Astrocyte of the spinal cord (primary cell): Measurements from ENCODE around the gene THOC3.
"Not testable (repeated sequence)": the region's sequence is repeated elsewhere in the genome, so short reads cannot be mapped to it uniquely, and the experiment has no call there.

Experiments
- DNase-seq: peaks from one replicate; pipeline ENCODE4 v3.0.0; 2011; ENCODE audit warnings: low read depth, low spot score
- H3K4me3 ChIP-seq: 2 replicates; pipeline ENCODE4 v1.5.1; 2011; ENCODE audit warnings: low read depth, mild to moderate bottlenecking, low read length, moderate library complexity
- CTCF ChIP-seq: IDR thresholded peaks from 2 replicates; pipeline ENCODE4 v1.5.1; 2012; ENCODE audit warnings: low read depth, mild to moderate bottlenecking, low read length, inconsistent platforms
- in situ Hi-C: cut with HindIII; loops from 2 replicates; pipeline ENCODE4 v1.10.0; 2017; ENCODE audit warnings: low sequenced_read_pairs

Gene THOC3

GRCh38 chr5:175952810-175953209 is 15.3 kb downstream of the THOC3 start:
- DNase-seq, H3K4me3 ChIP-seq, in situ Hi-C loops: not testable (repeated sequence)

- in situ Hi-C loops = not testable (repeated sequence)
These were observed 16.7 kb downstream of the THOC3 start for GRCh38 chr5:175951339-175951969.

GRCh38 chr5:175948329-175949108 is 19.6 kb downstream of the THOC3 start:
- in situ Hi-C loops, DNase-seq, H3K4me3 ChIP-seq: not testable (repeated sequence)

More at GRCh38 chr5:175951339-175951969, 16.7 kb downstream of the THOC3 start:
- H3K4me3 ChIP-seq, DNase-seq: not testable (repeated sequence)

DNA sequence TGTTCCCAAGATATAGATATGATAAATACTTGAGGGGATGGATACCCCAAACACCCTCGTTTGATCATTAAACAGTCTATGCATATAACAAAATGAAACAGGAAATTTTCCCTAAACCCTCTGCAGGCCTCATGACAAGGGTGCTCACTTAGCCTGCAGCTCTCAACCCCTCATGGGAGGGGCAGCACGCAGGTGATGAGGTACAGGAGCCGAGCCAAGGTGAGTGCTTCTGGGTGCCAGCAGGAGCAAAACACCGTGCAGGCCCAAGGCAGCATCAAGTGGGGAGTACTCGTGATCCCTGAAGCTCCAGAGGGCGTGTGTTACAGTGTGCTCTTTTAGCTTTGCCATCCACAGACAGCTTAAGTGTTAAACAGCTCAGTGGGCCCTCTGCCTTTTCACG is 24.9 kb downstream of the THOC3 start:
- H3K4me3 ChIP-seq, in situ Hi-C loops, DNase-seq: not testable (repeated sequence)

DNA sequence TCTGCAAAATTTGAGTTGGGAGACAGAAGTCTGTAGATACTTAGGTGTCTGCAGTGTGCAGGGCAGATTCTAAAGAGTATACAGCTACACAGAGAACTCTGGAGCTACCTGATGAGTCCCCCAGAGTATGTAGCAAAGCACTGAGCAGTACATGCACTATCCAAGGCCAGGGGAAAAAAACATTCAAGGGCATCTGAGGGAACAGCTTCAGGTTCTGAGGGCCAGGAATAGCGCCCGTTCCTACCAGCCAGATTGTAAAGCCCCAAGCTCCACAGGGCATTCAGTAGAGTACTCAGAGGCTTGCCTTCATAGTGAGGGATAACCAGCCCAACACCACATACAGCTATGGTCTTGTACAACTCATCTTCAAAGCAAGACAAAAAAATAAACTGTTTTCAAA is 27.5 kb downstream of the THOC3 start:
- H3K4me3 ChIP-seq, DNase-seq, in situ Hi-C loops: not testable (repeated sequence)

GRCh38 chr5:175938489-175938888 is 29.6 kb downstream of the THOC3 start:
- DNase-seq, H3K4me3 ChIP-seq, in situ Hi-C loops: not testable (repeated sequence)

DNA sequence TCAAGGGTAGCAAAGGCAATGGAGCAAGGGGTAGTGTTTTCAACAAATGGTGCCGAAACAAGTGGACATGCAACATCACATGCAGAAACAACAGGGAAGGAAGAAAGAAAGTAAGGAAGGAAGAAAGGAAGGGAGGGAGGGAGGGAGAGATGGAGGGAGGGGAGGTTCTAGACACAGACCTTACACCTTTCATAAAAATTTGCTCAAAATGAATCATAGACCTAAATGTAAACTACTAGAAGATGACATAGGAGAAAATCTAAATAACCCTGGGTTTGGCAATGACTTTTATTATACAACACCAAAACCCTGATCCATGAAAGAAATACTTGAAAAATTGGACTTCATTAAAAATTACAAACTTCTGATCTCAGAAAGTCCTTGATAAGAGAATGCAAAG is 39.4 kb downstream of the THOC3 start:
- DNase-seq, in situ Hi-C loops, H3K4me3 ChIP-seq: not testable (repeated sequence)

DNA sequence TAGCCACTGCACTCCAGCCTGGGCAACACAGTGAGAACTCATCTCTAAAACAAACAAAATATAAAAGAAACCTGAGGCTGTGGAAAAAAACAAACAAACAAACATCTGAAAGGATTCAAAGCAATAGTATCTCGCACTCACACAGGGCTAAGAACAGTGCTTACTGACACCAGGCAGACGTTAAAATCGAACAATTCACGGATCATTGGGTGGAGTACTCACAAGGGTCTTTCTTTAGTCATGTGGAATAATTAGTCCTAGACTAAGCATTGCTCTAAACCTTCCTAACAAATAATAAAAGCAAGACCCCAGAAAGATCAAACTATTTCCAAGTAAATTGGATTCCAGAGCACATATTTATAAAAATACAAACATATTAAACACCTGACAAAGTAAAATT is 43.0 kb downstream of the THOC3 start:
- in situ Hi-C loops = not testable (repeated sequence)

DNA sequence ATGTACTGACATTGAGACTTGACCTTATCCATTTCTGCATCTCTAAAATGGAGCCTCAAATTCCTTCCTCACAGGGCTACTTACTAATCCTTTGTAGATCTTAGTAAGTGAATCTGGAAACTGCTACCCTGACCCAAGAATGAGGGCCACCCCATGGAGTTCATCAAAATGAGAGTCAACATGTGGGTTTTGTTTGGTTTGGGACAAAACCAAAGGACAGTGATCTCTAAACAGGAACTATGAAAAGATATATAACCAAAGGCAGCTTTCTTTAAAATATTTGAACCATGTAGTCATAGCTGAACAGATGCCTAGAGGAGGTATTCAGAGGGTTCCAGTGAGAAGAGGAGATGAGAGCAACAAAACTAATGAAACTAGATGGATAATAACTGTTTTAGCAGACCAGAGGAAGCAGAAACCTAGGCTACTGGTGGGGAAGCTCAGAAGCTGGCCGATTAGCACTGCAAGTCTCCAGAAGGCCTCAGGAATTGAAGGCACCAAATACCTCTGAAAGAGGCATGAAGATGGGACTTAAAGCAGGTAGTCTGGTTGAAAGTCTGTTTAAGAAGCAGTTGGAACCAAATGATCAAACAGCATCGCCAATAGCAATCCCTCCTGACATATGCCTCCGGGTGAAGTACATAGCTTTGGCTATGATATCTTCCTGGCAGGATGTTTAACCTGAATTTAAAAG is 45.8 kb downstream of the THOC3 start:
- no peak for TF ChIP-seq CTCF
- H3K4me3 ChIP-seq = no peak overlapping the region
- peak; percentile 98 for DNase-seq
- in situ Hi-C loops = no loop called here

More for the DNA sequence above, 43.0 kb downstream of the THOC3 start:
- not testable (repeated sequence) for H3K4me3 ChIP-seq, DNase-seq

GRCh38 chr5:175921061-175921730 is 46.9 kb downstream of the THOC3 start:
- no peak overlapping the region for H3K4me3 ChIP-seq
- in situ Hi-C loops = no loop called here
- DNase-seq = no peak
- no peak for TF ChIP-seq CTCF
